ENCODE data around the gene KLRB1. TPM values are rescaled to one million over a fixed set of nuclear protein-coding genes. Genes with fewer than 3 reads are reported as not detected.
A peak's percentile ranks its signal among the peaks of the same experiment; 100 is the strongest.

Gene KLRB1
- total and polyA plus RNA-seq, 2 of the 13 experiments (the other 11 are each of a cell fraction or from before 2014, with no cell fraction given), result not detected

- no peak for TF ChIP-seq ZNF383 (CRISPR knock-in tag; IDR thresholded peaks at IDR 0.05; ENCODE audit: borderline replicate concordance)
- no peak for TF ChIP-seq SSRP1 (CRISPR knock-in tag; IDR thresholded peaks at IDR 0.05)
- peak; percentile 80; the same call in 1 of the 2 replicates for TF ChIP-seq ZNF546 (CRISPR knock-in tag; conservative IDR thresholded peaks at IDR 0.05)
- TF ChIP-seq, protein P1, sequence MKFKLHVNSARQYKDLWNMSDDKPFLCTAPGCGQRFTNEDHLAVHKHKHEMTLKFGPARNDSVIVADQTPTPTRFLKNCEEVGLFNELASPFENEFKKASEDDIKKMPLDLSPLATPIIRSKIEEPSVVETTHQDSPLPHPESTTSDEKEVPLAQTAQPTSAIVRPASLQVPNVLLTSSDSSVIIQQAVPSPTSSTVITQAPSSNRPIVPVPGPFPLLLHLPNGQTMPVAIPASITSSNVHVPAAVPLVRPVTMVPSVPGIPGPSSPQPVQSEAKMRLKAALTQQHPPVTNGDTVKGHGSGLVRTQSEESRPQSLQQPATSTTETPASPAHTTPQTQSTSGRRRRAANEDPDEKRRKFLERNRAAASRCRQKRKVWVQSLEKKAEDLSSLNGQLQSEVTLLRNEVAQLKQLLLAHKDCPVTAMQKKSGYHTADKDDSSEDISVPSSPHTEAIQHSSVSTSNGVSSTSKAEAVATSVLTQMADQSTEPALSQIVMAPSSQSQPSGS (CRISPR knock-in tag; IDR thresholded peaks at IDR 0.05), result no peak
- peak; percentile 52; the same call in 1 of the 2 replicates for TF ChIP-seq ESRRA (CRISPR knock-in tag; IDR thresholded peaks at IDR 0.05; ENCODE audit: low read depth)
- no peak for TF ChIP-seq ATF1 (CRISPR knock-in tag; IDR thresholded peaks at IDR 0.05)
- TF ChIP-seq ISL2 (CRISPR knock-in tag; IDR thresholded peaks at IDR 0.05), result no peak
- no peak for TF ChIP-seq EZH2 (conservative IDR thresholded peaks at IDR 0.05; ENCODE audit: low read depth, low read length)
- TF ChIP-seq ZNF17 (CRISPR knock-in tag; IDR thresholded peaks at IDR 0.05), result no peak; the same call in 1 of the 2 replicates
- TF ChIP-seq KDM2A (CRISPR knock-in tag; IDR thresholded peaks at IDR 0.05; ENCODE audit: borderline replicate concordance, low read depth), result peak; percentile 64; the same call in 1 of the 2 replicates
- no peak for TF ChIP-seq ADNP (CRISPR knock-in tag; IDR thresholded peaks at IDR 0.05)
- no peak for TF ChIP-seq MZF1 (CRISPR knock-in tag; IDR thresholded peaks at IDR 0.05; ENCODE audit: borderline replicate concordance)
- no peak; the same call in 1 of the 2 replicates for TF ChIP-seq ZNF276 (CRISPR knock-in tag; IDR thresholded peaks at IDR 0.05; ENCODE audit: low read depth)
- TF ChIP-seq, protein P2, sequence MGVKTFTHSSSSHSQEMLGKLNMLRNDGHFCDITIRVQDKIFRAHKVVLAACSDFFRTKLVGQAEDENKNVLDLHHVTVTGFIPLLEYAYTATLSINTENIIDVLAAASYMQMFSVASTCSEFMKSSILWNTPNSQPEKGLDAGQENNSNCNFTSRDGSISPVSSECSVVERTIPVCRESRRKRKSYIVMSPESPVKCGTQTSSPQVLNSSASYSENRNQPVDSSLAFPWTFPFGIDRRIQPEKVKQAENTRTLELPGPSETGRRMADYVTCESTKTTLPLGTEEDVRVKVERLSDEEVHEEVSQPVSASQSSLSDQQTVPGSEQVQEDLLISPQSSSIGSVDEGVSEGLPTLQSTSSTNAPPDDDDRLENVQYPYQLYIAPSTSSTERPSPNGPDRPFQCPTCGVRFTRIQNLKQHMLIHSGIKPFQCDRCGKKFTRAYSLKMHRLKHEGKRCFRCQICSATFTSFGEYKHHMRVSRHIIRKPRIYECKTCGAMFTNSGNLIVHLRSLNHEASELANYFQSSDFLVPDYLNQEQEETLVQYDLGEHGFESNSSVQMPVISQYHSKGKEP (CRISPR knock-in tag; IDR thresholded peaks at IDR 0.05), result no peak
- TF ChIP-seq STAT5B (CRISPR knock-in tag; IDR thresholded peaks at IDR 0.05), result no peak
- TF ChIP-seq, protein P3, sequence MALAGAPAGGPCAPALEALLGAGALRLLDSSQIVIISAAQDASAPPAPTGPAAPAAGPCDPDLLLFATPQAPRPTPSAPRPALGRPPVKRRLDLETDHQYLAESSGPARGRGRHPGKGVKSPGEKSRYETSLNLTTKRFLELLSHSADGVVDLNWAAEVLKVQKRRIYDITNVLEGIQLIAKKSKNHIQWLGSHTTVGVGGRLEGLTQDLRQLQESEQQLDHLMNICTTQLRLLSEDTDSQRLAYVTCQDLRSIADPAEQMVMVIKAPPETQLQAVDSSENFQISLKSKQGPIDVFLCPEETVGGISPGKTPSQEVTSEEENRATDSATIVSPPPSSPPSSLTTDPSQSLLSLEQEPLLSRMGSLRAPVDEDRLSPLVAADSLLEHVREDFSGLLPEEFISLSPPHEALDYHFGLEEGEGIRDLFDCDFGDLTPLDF (CRISPR knock-in tag; IDR thresholded peaks at IDR 0.05), result no peak; the same call in 1 of the 2 replicates
- TF ChIP-seq NFIB (CRISPR knock-in tag; IDR thresholded peaks at IDR 0.05; ENCODE audit: borderline replicate concordance), result no peak
- TF ChIP-seq ZNF616 (CRISPR knock-in tag; IDR thresholded peaks at IDR 0.05; ENCODE audit: low read depth), result no peak
- no peak for TF ChIP-seq SMARCE1 (IDR thresholded peaks at IDR 0.05; ENCODE audit: borderline replicate concordance)
Observed at GRCh38 chr12:9647825-9648700, 40.3 kb upstream of the KLRB1 start (continued).

Data from HepG2 (cell line).